ENCODE results near the gene CLINT1.

Gene CLINT1

GRCh38 chr5:157739388-157740228 is 119.3 kb downstream of the CLINT1 start:
- DNase-seq (ENCODE audit: insufficient read length, low spot score) (no peak), FAIRE-seq (no peak)
- no peak for TF ChIP-seq POU2F2 (IDR thresholded peaks at IDR 0.05; ENCODE audit: low read depth, low read length)
- TF ChIP-seq POLR2AphosphoS5 (IDR thresholded peaks at IDR 0.05; ENCODE audit: low read depth, low read length), result no peak
- no peak for TF ChIP-seq PAX5 (IDR thresholded peaks at IDR 0.05; ENCODE audit: insufficient read depth, low read length, severe bottlenecking)
- no peak for TF ChIP-seq TAF1 (IDR thresholded peaks at IDR 0.05; ENCODE audit: low read depth, low read length)
- no peak for TF ChIP-seq POLR2A (IDR thresholded peaks at IDR 0.05; ENCODE audit: low read depth, low read length)
- TF ChIP-seq SPI1 (IDR thresholded peaks at IDR 0.05; ENCODE audit: low read depth, low read length), result no peak

- FAIRE-seq (no peak), DNase-seq (ENCODE audit: insufficient read length, low spot score) (no peak)
- TF ChIP-seq SPI1 (IDR thresholded peaks at IDR 0.05; ENCODE audit: low read depth, low read length), result no peak
- TF ChIP-seq POLR2A (IDR thresholded peaks at IDR 0.05; ENCODE audit: low read depth, low read length), result no peak
- no peak for TF ChIP-seq POLR2AphosphoS5 (IDR thresholded peaks at IDR 0.05; ENCODE audit: low read depth, low read length)
- TF ChIP-seq PAX5 (IDR thresholded peaks at IDR 0.05; ENCODE audit: insufficient read depth, low read length, severe bottlenecking), result no peak
- no peak for TF ChIP-seq POU2F2 (IDR thresholded peaks at IDR 0.05; ENCODE audit: low read depth, low read length)
- no peak for TF ChIP-seq TAF1 (IDR thresholded peaks at IDR 0.05; ENCODE audit: low read depth, low read length)
These were observed 123.0 kb downstream of the CLINT1 start for GRCh38 chr5:157735991-157736390.

Data from GM12891 (cell line).